HG03064 (cell line): ENCODE measurements around the gene RASGEF1C.
"Not testable (repeated sequence)": the region's sequence is repeated elsewhere in the genome, so short reads cannot be mapped to it uniquely, and the experiment has no call there.

Experiments
- ATAC-seq: cut with Tn5 transposase; IDR thresholded peaks from one replicate; pipeline ENCODE4 v1.9.1; 2021; ENCODE audit warnings: low read depth; ENCODE audit not compliant: unreplicated experiment

RASGEF1C gene

GRCh38 chr5:180124662-180125061 is 84.3 kb downstream of the RASGEF1C start:
- not testable (repeated sequence) for ATAC-seq

- ATAC-seq: no peak
These were observed 86.1 kb downstream of the RASGEF1C start for GRCh38 chr5:180122875-180123274.

- no peak for ATAC-seq
These were observed 87.1 kb downstream of the RASGEF1C start for GRCh38 chr5:180121826-180122413.

GRCh38 chr5:180120237-180121101 is 88.5 kb downstream of the RASGEF1C start:
- ATAC-seq: no peak

DNA sequence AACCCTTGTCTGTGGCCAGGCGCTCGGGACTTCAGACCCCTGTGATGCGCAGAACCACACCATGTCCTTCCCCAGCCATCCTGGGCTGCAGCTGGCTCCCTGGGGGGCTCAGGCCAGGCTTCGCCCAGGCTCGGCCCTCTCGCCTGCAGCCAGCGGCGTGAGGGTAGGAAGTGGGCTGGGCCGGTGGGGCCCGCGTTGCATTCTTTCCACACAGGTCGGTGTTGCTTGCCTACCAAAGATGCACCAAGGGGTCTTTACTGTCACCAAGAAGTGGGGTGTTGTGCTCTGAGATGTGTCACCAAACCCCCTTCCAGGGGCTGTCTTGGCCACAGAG is 89.1 kb downstream of the RASGEF1C start:
- ATAC-seq: no peak

- no peak for ATAC-seq
These were observed 89.7 kb downstream of the RASGEF1C start for GRCh38 chr5:180119031-180119902.

GRCh38 chr5:180118391-180118791 is 90.6 kb downstream of the RASGEF1C start:
- ATAC-seq: no peak

- no peak for ATAC-seq
These were observed 91.8 kb downstream of the RASGEF1C start for GRCh38 chr5:180117000-180117725.

DNA sequence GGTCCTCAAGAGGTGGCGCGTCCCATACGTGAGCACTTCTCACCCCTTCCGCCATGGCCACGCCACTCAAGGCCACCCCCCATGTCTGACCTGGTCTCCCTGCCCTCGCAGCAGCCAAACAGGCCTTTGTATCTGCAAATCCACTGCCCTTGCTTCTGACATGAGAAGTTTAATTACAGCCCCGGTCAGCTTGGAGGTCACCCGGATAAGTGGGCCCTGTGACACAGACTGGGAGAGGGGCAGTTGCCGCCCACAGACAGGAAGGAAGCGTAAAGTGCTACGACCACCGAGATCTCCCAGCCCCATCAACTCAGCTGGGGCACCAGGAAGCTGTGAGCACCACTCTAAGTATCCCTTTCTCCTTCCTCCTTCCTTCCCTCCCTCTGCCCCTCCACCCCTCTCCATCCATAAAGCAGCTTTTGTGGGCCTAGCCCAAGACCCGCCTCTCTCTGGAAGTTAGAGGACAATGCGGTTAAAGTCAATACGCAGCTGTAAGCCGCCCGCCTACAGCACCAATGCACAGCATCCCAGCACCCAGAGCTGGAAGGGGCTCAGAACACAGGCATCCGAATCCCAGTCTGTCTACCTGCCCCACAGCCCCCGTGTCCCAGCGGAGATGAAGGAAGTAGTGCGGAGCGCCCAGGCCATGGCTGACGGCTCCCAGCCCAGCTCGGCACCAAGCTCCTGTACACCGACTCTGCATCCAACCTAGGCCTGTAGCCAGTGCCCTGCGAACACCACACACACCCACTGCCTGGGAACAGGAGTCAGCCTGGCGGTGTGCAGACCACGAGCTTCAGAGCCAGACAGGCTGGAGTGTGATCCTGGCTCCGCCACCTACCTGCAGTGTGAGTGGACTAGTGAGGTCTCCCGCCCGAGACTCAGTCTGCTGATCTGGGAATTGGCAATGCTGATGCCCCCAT is 92.7 kb downstream of the RASGEF1C start:
- ATAC-seq: no peak

GRCh38 chr5:180115326-180116076 is 93.5 kb downstream of the RASGEF1C start:
- ATAC-seq: no peak

DNA sequence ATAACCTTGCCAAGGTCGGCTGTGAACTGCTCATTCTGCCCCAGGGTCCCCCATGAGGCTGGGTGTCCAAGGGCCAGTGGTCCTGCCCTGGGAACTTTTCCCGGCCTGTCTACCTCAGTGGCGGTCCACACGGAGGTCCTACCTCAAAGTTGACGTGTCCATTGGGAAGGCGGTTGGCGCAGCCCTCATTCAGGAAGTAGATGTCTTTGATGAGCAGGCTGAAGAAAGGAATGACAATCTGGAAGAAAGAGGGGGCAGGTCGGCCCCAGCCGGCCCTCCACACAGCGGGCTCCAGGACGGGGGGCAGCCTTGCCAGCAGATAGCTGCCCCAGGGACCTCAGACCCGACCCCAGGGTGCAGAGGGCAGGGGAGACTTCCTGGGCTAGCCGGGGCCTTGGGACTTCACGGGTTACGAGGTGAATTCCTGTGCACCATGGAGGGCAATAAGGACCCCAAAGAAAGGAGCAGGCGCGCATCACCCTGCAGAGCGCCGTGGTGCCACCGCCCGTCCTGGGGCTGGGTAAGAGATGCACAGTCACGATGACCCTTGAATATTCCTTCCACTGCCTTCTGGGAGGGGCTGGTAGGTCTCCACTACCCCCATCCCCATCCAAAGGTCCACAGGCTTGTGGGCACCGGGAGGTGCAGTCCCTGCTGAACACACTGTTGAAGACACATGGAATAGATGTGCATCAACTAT is 94.6 kb downstream of the RASGEF1C start:
- no peak for ATAC-seq

DNA sequence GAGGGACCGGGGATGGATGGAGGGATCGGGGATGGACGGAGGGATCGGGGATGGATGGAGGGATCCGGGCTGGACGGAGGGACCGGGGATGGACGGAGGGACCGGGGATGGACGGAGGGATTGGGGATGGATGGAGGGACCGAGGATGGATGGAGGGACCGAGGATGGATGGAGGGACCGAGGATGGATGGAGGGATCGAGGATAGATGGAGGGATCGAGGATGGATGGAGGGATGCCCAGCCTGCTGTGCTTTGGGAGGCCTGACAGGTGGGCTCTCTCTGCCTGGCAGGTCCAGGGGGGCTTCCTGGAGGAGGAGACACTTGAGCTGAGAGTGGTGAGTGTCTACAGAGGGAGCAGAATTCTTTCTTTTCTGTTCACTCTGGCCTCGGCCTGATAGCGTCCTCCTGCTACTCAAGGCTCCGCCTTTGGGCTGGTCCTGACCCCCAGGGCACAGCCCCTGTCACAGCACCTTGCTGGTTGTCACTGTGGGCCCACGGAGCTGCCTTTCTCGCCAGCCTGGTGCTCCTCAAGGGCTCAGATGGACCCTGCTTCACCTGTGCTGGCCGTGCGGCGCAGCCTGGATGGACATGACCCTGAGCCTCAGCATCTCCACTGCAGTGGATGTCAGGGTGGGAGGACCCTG is 95.2 kb downstream of the RASGEF1C start:
- no peak for ATAC-seq

DNA sequence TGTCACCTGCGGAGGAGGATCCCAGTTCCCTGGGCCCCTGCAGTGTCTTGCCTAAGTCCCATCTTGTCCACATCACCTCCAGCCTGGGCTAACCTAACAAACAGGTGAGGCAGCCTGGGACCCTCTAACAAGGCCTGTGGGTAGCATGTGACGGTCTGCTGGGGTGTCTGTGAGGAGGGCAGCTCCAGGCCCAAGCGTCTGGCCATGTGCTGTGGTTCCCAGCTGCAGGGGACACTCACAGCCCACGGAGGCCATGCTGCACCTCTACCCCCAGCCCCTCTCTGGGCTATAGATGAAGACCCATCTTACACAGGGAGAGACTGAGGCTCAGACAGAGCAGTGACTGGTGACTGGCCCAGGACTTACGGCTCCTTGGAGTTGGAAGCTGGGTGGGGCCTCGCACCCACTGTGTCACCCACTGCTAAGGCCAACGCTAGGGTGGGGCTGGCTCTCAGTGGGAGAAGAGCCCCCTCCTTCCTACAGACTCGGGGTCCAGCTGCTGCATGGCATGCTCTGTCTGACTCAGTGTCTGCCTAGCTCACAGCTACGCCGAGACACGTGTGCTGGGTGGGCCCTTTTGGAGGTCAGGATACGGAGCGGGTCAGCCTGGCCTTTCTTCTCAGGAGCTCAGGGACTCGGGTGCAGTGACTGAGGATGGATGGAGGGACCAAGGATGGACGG is 96.7 kb downstream of the RASGEF1C start:
- ATAC-seq: no peak

- no peak for ATAC-seq
These were observed 97.6 kb downstream of the RASGEF1C start for GRCh38 chr5:180111273-180112002.

DNA sequence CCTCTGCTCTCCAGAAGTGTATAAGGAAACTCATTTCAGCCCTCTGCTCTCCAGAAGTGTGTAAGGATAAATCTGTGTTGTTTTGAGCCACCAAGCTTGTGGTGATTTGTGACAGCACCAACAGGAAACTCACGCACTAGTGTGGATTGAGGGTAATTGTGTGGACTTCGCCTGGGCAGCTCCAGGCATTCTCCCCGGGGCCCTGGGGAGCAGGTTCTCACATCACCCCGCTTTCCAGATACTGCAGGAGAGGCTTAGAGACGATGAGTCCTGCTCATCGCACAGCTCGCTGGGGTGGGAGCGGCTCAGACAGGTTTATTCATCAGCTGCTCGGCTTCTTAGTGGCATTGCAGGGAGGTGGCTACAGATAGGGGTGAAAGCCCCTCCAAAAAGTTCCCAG is 99.1 kb downstream of the RASGEF1C start:
- ATAC-seq: no peak

DNA sequence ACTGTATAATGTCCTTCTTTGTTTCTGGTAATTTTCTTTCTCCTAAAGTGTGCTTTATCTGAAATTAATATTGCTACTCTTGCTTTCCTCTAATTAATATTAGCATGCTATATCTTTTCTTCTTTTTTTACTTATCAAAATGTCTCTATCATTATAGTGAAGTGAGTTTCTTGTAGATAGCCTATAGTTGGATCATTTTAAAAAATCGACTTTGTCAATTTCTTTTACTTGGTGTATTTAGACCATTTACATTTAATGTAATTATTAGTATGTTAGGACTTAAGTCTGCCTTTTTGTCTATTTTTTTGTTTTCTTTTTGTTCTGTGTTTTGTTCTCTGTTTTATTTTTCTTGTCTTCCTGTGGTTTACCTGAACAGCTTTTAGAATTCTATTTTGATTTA is 102.0 kb downstream of the RASGEF1C start:
- ATAC-seq: no peak
